T-helper 2 cell treated with Interferon-gamma antibody and Interleukin-4, amounts not matched to agents 100 ng/mL and 5 ng/mL, for 36 hours (primary cell): ENCODE measurements around the gene C12orf43. TPM values are rescaled to one million over a fixed set of nuclear protein-coding genes. Genes with fewer than 3 reads are reported as not detected.

Experiments used
- intact Hi-C: fragments of 100-400 bp; cut with micrococcal nuclease; formaldehyde crosslinking; loops from one replicate; pipeline ENCODE4 v1.15.1; 2023
- total RNA-seq: library from RNA; stranded (reverse); gene quantifications from 2 replicates; pipeline ENCODE4 v1.2.3, GENCODE V29; 2022

C12orf43 gene
- total RNA-seq, 1 donor from 2014 or later = 26.1 TPM

GRCh38 chr12:121030576-121031212, 14.4 kb upstream of the C12orf43 start:
- intact Hi-C loops = no loop called here

- intact Hi-C loops = no loop called here
Observed at GRCh38 chr12:121026274-121027045, 10.2 kb upstream of the C12orf43 start.

DNA sequence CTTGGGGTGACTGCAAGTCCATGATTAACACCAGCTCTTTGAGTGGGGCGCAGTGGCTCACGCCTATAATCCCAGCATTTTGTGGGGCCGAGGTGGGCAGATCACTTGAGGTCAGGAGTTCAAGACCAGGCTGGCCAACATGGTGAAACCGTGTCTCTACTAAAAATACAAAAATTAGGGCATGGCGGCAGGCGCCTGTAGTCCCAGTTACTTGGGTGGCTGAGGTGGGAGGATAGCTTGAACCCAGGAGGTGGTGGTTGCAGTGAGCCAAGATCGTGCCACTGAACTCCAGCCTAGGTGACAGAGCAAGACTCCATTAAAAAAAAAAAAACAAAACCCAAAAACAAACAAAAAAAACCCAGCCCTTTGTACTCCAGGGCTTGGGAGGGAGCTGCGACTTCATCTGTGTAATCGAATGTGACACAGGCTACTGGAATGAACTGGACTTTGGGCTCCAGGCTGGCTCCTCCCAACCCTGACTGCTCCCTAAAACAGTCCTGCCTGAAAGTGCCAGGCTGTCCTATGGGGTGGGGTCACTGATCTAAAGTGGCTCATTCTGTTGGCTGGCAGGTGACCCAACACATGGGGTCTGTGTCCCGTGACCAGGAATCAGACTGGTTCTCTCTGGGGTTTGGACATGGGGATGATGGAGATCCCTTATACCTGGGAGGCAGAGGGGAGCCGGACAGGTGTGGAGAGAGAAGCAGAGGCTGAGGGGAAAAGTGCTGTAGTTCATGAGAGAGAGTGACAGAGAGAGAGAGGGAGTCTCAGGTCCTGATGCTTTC, 9.3 kb upstream of the C12orf43 start:
- intact Hi-C loops = no loop called here

- intact Hi-C loops = no loop called here
Observed at GRCh38 chr12:121023799-121024198, 7.5 kb upstream of the C12orf43 start.

GRCh38 chr12:121022713-121023112, 6.4 kb upstream of the C12orf43 start:
- intact Hi-C loops = no loop called here

DNA sequence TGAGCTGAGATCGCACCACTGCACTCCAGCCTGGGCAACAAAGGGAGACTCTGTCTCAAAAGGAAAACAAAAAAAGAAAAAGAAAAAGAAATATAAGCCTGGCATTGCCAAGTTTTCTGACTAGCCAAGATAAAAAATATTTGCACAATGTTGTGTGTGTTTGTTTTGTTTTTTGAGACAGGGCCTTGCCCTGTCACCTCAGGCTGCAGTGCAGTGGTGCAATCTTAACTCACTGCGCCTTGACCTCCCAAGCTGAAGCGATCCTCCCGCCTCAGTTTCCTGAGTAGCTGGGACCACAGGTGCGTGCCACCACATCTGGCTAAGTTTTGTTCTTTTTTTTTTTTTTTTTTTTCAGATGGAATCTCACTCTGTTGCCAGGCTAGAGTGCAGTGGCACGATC, 5.5 kb upstream of the C12orf43 start:
- intact Hi-C loops = no loop called here

- intact Hi-C loops = loop anchor here (5.0 kb wide), 1 partner anchor 193 kb away; the partner anchor contains the start of gene P2RX4
Observed at GRCh38 chr12:121018860-121019617, 2.8 kb upstream of the C12orf43 start.

DNA sequence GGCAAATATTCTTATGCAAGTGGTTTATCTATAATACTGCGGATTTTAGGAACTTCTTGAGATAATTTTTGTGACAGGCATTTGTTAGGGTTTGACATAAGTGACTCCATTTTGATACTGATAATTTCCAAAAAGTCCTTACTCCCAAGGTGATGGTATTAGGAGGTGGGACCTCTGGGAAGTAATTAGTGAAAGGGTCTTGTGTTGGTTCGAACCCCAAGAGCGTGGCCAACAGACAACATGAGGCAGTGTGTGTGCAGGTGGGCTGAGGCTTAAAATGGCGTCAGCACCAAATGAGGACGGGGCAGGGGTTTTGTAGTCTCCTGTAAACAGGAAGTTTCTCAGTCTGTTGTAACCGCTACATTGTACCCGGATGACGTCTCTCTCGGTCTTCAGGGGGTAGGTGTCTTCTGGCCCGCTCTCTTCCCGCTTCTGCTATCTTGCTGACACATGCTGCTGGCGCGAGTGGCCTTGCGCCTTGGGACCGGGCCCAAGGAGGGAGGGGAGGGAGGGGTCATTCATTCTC, 1.7 kb upstream of the C12orf43 start:
- intact Hi-C loops = loop anchor here (5.0 kb wide), 1 partner anchor 194 kb away; the partner anchor contains the start of gene P2RX4

DNA sequence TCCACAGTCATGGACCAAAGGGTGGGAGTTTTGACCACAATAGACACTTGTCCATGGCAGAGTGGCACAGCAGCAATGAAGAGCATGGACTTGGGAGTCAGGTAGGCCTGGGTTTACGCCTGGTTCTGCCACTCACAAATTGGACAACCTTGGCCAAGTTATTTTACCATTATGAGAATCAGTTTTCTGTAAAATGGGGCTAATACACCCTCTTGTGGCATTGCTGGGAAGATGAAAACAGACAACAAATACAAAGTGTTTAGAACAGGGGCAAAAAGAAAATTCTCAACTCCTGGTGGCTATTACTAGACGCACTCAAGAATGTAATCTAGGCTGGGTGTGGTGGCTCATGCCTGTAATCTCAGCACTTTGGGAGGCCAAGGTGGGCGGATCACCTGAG, 2.6 kb downstream of the C12orf43 start:
- intact Hi-C loops = no loop called here

DNA sequence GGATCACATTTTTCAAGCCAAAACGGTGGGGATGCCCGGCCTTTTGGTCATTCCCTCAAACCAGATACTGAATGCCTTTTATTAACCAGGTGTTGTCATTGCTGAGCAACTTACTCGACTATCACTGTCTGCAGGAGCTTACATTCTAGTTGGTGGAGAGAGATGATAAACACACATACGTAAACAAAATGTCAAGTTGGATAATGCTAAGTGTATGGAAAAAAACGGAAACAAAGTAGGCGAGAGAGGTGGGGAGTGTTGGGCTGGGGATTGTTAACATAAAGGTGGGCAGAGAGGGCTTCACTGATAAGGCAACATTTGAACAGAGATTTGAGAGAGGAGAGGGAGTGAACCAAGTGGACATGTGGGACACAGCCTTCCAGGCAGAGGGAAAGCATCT, 4.5 kb downstream of the C12orf43 start:
- intact Hi-C loops = no loop called here

DNA sequence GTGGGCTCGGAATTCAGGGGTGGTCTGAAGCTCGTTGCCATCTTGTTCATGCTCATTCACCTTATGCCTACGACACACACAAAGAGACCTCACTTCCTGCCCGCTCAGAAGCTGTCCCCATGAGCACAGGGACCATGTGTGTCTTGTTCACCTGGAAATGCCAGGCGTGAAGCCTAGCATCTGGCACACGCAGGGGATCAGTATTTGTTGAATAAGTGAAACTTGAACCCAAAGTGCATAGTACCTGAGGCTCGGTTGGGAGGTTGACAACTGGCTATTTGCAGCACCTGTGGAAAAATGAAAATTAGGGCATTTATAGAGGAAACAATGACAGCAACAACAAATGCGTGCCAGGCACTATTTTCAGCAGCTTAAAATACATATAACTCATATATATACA, 5.4 kb downstream of the C12orf43 start:
- intact Hi-C loops = no loop called here

- intact Hi-C loops = no loop called here
Observed at GRCh38 chr12:121009741-121010140, 6.5 kb downstream of the C12orf43 start.

DNA sequence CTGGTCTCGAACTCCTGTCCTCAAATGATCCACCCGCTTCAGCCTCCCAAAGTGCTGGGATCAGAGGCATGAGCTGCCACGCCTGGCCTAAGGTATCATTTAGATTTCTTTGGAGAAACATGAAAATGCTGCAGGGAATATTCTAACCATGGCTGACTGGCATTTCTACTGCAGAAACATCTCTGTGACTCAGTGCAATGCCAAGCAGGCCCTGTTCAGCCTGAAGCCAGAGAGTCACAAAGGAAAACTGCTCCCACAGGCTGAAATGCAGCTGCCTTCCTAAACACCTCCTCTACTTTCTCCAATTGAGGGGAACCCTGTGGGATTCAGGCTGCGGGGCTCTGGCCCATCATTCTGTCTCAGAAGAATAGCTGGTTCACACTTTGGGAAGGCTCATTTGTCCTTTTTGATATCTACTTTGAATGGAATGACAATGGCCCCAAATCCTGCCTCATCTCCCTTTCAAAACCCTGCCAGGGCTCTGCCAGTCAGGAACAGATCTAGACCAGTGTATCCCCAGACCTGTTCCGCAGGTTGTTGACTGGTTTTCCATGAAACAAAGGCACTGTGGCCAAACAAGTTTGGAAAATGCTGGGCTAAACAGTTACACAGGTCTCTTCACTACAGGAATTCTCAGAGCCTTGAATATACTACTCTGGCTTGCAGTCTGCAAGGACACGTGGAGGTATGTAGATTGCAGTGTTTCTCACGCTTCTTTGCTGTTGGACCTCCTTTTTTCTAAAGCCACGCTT, 7.8 kb downstream of the C12orf43 start:
- intact Hi-C loops = no loop called here

- intact Hi-C loops = loop anchor here (1.0 kb wide), 3 partner anchors 55 to 105 kb away; no protein-coding TSS in a partner anchor
Observed at GRCh38 chr12:121005346-121005815, 10.9 kb downstream of the C12orf43 start.

GRCh38 chr12:121004253-121004815, 12.0 kb downstream of the C12orf43 start:
- intact Hi-C loops = no loop called here

- intact Hi-C loops = no loop called here
Observed at GRCh38 chr12:121003650-121004049, 12.6 kb downstream of the C12orf43 start.

GRCh38 chr12:121001841-121002483, 14.3 kb downstream of the C12orf43 start:
- intact Hi-C loops = no loop called here

DNA sequence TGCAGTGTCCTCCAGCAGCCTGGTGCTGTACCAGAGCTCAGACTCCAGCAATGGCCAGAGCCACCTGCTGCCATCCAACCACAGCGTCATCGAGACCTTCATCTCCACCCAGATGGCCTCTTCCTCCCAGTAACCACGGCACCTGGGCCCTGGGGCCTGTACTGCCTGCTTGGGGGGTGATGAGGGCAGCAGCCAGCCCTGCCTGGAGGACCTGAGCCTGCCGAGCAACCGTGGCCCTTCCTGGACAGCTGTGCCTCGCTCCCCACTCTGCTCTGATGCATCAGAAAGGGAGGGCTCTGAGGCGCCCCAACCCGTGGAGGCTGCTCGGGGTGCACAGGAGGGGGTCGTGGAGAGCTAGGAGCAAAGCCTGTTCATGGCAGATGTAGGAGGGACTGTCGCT, 15.2 kb downstream of the C12orf43 start:
- intact Hi-C loops = no loop called here

GRCh38 chr12:121000530-121000929, 15.8 kb downstream of the C12orf43 start:
- intact Hi-C loops = no loop called here
